C4-2B (cell line): ENCODE results near the gene NR1D2.

ENCODE experiments used
- CTCF ChIP-seq: fragments of 450-650 bp; conservative IDR thresholded peaks from 2 replicates; pipeline ENCODE4 v1.5.1; 2017; ENCODE audit warnings: mild to moderate bottlenecking
- ZFX ChIP-seq: fragments of 450-650 bp; IDR thresholded peaks from 2 replicates; pipeline ENCODE4 v1.6.1; 2017

DNA sequence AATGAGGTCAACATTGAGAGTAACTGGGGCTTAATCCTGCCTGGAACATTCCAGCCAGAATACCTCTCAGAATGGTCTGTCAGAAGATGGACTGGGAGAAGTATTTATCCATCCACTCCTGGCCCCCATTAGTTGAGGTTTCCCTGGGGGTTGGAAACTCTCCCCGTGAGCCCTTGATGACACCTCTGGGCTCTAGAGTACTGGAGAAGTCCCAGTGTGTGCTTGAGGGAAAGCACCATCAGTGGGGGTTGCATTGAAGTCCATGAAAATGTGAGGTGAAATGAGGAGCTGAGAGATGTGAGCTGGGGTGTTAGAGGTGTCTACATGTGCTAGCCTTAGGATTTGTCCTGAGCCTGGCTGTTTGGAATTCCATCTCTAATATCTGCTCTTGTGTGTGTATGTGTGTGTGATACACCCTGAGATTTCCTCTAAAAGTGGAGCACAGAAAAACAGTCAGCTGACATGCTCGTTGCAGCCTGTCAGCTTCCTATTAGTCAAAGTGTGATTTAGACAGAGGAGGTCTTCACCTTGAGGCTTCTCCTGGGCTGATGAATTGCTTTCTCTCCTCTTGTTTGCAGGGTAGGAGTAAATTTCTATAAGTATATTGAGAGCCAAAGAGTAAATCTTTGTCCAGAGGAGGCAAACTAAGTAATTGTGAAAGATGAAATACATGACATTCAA lies 67.6 kb downstream of the NR1D2 start:
- TF ChIP-seq CTCF: no peak
- TF ChIP-seq ZFX: no peak
